Right cardiac atrium (tissue), 5 donors: ENCODE measurements around the gene MET. TPM values are rescaled to one million over a fixed set of nuclear protein-coding genes. Genes with fewer than 3 reads are reported as not detected.

ENCODE experiments used
- ATAC-seq, 2 donors: fragments of 200-7000 bp; cut with Tn5 transposase; one replicate each; pipeline versions ENCODE4 v1.8.0 to v1.9.1; 2020; ENCODE audit warnings: moderate library complexity in 2 of 2, mild to moderate bottlenecking in 1 of 2
- DNase-seq, 3 donors: peaks; one replicate each; pipeline ENCODE4 v3.0.0-alpha.2; 2020
- H3K27ac ChIP-seq: one replicate; pipeline ENCODE4 v1.5.1; 2013; ENCODE audit warnings: mild to moderate bottlenecking, low read length, control low read depth, moderate library complexity
- H3K27me3 ChIP-seq: one replicate; pipeline ENCODE4 v1.6.1; 2013; ENCODE audit not compliant: control insufficient read depth, insufficient read depth
- H3K4me1 ChIP-seq: one replicate; pipeline ENCODE4 v1.6.1; 2013; ENCODE audit warnings: low read length; ENCODE audit not compliant: control insufficient read depth, insufficient read depth
- H3K4me3 ChIP-seq: one replicate; pipeline ENCODE4 v1.5.1; 2013; ENCODE audit warnings: low read length, control low read depth
- H3K9me3 ChIP-seq: one replicate; pipeline ENCODE4 v1.6.1; 2013; ENCODE audit warnings: low read length; ENCODE audit not compliant: control insufficient read depth
- WGBS: extraction: QIAGEN DNeasy Blood & Tissue Kit; methylation state at CpG from one replicate; pipeline ENCODE4 v1.1.7; 2013; 5-methylcytosine and 5-hydroxymethylcytosine counted together
- intact Hi-C, 4 donors: fragments of 100-400 bp; cut with DNase I; formaldehyde crosslinking; loops; one replicate each; pipeline versions ENCODE4 v1.11.0 to v1.14.0; 2022 to 2023
- polyA plus RNA-seq: library from polyadenylated mRNA; stranded (reverse); fragments of 200-250 nt; gene quantifications from one replicate; pipeline ENCODE4 v1.2.3, GENCODE V29; 2013
- total RNA-seq, 4 donors: library from RNA; stranded (reverse); fragmentation: NEBNext Ultra II Directional; extraction: Animal tissue kit (Norgen Biotek cat#: 25700); gene quantifications; one replicate each; pipeline ENCODE4 v1.2.1, GENCODE V29; 2021
- donor health status: healthy with polysubstance abuse.
- donor health status: DM: no; HTN: yes; CAD: no.
- donor health status: DM: no; HTN: no; CAD: no.
- donor health status: DM: no; HTN: yes; CAD: no; lungs with severe emphysema.
- donor health status: DM: yes; HTN: yes; CAD: no.

The MET gene
- total and polyA plus RNA-seq, 5 donors: 4.1 to 20.0 (median 13.3) TPM

- Histone ChIP-seq H3K9me3 (no peaks in the 10 kb centered on the region), H3K27ac (no peak overlapping the region), H3K4me1 (no peaks in the 10 kb centered on the region), H3K27me3 (no peaks in the 10 kb centered on the region), H3K4me3 (no peak overlapping the region)
- intact Hi-C loops: no loop called here
- DNase-seq (no peak), ATAC-seq (no peak)
- WGBS: 83% methylated on average over 1 of the region's 1 CpG
Observed at GRCh38 chr7:116762971-116763370, 91.0 kb downstream of the MET start.

GRCh38 chr7:116763647-116764046 lies 91.7 kb downstream of the MET start:
- no peaks in the 10 kb centered on the region for H3K27me3 ChIP-seq
- H3K9me3 ChIP-seq: no peaks in the 10 kb centered on the region
- no peak overlapping the region for H3K4me3 ChIP-seq
- intact Hi-C loops: no loop called here
- H3K4me1 ChIP-seq: no peaks in the 10 kb centered on the region
- WGBS: 75% methylated on average over 1 of the region's 1 CpG
- H3K27ac ChIP-seq: no peak overlapping the region
- ATAC-seq (no peak), DNase-seq (no peak)

- ATAC-seq (no peak), DNase-seq (no peak)
- no peak overlapping the region for H3K4me3 ChIP-seq
- no peaks in the 10 kb centered on the region for H3K4me1 ChIP-seq
- H3K27me3 ChIP-seq: no peaks in the 10 kb centered on the region
- H3K9me3 ChIP-seq: no peaks in the 10 kb centered on the region
- intact Hi-C loops: no loop called here
- no peak overlapping the region for H3K27ac ChIP-seq
- WGBS: 85% methylated on average over 3 of the region's 3 CpGs
Observed at GRCh38 chr7:116766881-116767280, 94.9 kb downstream of the MET start.

- Histone ChIP-seq H3K27ac (no peak overlapping the region), H3K9me3 (no peaks in the 10 kb centered on the region), H3K4me3 (no peak overlapping the region), H3K27me3 (no peaks in the 10 kb centered on the region), H3K4me1 (no peaks in the 10 kb centered on the region)
- DNase-seq (no peak), ATAC-seq (no peak)
- intact Hi-C loops: no loop called here
- WGBS: 38% methylated on average over 3 of the region's 3 CpGs
Observed at GRCh38 chr7:116769546-116769945, 97.5 kb downstream of the MET start.

GRCh38 chr7:116770941-116771340 lies 98.9 kb downstream of the MET start:
- Histone ChIP-seq H3K9me3 (no peaks in the 10 kb centered on the region), H3K4me1 (no peaks in the 10 kb centered on the region), H3K4me3 (no peak overlapping the region), H3K27me3 (no peaks in the 10 kb centered on the region), H3K27ac (no peak overlapping the region)
- intact Hi-C loops: no loop called here
- no peak for DNase-seq
- ATAC-seq: no peak
- WGBS: 76% methylated on average over 1 of the region's 1 CpG

- intact Hi-C loops: no loop called here
- H3K9me3 ChIP-seq: no peaks in the 10 kb centered on the region
- 91% methylated on average over 7 of the region's 7 CpGs for WGBS
- no peaks in the 10 kb centered on the region for H3K4me1 ChIP-seq
- DNase-seq (no peak), ATAC-seq (no peak)
- H3K4me3 ChIP-seq: no peak overlapping the region
- H3K27me3 ChIP-seq: no peaks in the 10 kb centered on the region
- H3K27ac ChIP-seq: no peak overlapping the region
Observed at GRCh38 chr7:116771640-116772039, 99.6 kb downstream of the MET start.

GRCh38 chr7:116772423-116772863 lies 100.4 kb downstream of the MET start:
- no peaks in the 10 kb centered on the region for H3K27me3 ChIP-seq
- H3K4me1 ChIP-seq: no peaks in the 10 kb centered on the region
- no peaks in the 10 kb centered on the region for H3K9me3 ChIP-seq
- intact Hi-C loops: no loop called here
- no peak overlapping the region for H3K27ac ChIP-seq
- DNase-seq (no peak), ATAC-seq (peak in 1 of 2 donors; percentile 68)
- H3K4me3 ChIP-seq: no peak overlapping the region

- 89% methylated on average over 2 of the region's 2 CpGs for WGBS
- no peak for ATAC-seq
- no peak overlapping the region for H3K27ac ChIP-seq
- no peaks in the 10 kb centered on the region for H3K4me1 ChIP-seq
- no peak overlapping the region for H3K4me3 ChIP-seq
- DNase-seq: no peak
- H3K27me3 ChIP-seq: no peaks in the 10 kb centered on the region
- no peaks in the 10 kb centered on the region for H3K9me3 ChIP-seq
- intact Hi-C loops: no loop called here
Observed at GRCh38 chr7:116772926-116773749, 101.1 kb downstream of the MET start.

GRCh38 chr7:116776046-116776445 lies 104.0 kb downstream of the MET start:
- peaks cover 3% of the 10 kb centered on the region for H3K4me1 ChIP-seq
- no peaks in the 10 kb centered on the region for H3K9me3 ChIP-seq
- intact Hi-C loops: no loop called here
- ATAC-seq (no peak), DNase-seq (no peak)
- no peaks in the 10 kb centered on the region for H3K27me3 ChIP-seq
- H3K27ac ChIP-seq: no peak overlapping the region
- WGBS: 50% methylated on average over 2 of the region's 2 CpGs
- H3K4me3 ChIP-seq: no peak overlapping the region

- intact Hi-C loops: no loop called here
- Histone ChIP-seq H3K9me3 (no peaks in the 10 kb centered on the region), H3K4me1 (peaks cover 4% of the 10 kb centered on the region), H3K4me3 (no peak overlapping the region), H3K27me3 (no peaks in the 10 kb centered on the region), H3K27ac (no peak overlapping the region)
- peak in 1 of 2 donors; percentile 42 for ATAC-seq
- WGBS: 88% methylated on average over 3 of the region's 3 CpGs
- DNase-seq: no peak
Observed at GRCh38 chr7:116776610-116777289, 104.8 kb downstream of the MET start.

- intact Hi-C loops: no loop called here
- no peaks in the 10 kb centered on the region for H3K27me3 ChIP-seq
- no peak overlapping the region for H3K4me3 ChIP-seq
- H3K27ac ChIP-seq: no peak overlapping the region
- 71% methylated on average over 3 of the region's 3 CpGs for WGBS
- no peaks in the 10 kb centered on the region for H3K9me3 ChIP-seq
- ATAC-seq (no peak), DNase-seq (no peak)
- peaks cover 4% of the 10 kb centered on the region for H3K4me1 ChIP-seq
Observed at GRCh38 chr7:116777651-116778281, 105.8 kb downstream of the MET start.
